Hippocampal formation (tissue), 2 donors: ENCODE measurements around the gene DAO.
"Not testable (repeated sequence)": the region's sequence is repeated elsewhere in the genome, so short reads cannot be mapped to it uniquely, and the experiment has no call there.

Experiments
- DNase-seq, 2 donors: peaks; one replicate each; lab custom pipeline; 2025; lab: John Stamatoyannopoulos, UW

Gene DAO

DNA sequence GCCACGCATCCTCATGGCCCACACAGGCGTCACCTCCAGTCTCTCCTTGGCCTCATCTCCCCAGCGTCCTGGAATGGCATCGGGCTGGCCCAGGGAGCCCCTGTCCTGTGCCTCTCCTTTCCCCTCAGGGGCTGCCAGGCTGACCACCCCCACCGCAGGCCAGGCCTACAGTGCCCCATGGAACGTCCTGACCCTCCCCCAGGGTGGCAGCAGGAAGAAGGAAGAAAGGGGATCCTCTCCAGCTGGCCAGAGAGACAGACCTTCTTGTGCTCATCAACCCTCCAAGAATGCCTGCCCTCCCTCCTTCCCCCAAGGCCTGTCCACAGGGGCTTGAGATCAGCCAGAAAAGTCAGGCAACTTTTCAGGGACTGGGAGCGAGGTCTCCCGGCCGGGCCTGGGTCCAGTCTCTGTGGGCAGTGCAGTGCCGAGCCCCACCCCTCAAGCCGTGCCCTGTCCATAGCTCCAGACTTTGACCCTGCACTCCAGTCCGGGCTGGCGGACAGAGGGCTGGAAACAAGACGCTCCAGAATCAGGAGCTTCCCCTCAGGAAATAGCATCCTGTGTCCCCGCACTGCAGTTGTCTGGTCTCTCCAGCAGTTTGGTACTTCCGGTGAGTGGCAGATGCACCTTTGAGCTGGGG lies at the start of gene DAO:
TSS of gene DAO (plus strand) at position 478 of the 640 bp plus-strand sequence. CDS start 4,915 bp downstream, outside the sequence.
- no peak for DNase-seq

DNA sequence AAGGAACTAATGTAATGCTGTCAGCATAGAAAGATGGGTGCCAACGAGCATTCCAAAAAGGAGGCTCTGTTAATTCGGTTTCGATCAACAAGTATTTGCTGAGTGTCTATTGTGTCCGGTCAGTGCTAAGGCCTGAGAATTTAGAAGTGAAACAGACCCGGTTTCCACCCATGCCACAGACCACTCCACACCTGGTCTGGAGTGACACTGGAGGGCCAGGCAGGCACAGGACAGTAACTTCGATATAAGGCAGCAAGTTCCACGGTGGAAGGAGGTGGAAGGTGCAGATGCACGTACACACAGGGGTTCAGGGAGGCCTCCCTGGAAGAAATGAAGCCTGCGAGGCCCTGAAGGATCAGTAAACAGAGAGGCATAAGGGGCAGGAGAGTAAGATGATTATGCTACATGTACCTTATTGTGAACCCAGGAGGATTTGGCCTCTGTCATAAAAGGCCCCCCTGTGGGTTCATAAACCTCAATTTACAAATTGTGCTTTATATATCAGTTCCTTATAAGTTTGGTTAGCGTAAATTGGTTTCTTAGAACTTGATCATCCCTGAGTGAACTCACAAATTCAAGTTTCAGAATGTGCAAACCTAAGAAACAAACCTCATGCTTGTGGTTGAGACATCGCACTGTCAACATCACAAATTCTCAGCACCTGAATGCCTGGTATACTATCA lies 48.4 kb upstream of the DAO start:
- DNase-seq, result no peak

DNA sequence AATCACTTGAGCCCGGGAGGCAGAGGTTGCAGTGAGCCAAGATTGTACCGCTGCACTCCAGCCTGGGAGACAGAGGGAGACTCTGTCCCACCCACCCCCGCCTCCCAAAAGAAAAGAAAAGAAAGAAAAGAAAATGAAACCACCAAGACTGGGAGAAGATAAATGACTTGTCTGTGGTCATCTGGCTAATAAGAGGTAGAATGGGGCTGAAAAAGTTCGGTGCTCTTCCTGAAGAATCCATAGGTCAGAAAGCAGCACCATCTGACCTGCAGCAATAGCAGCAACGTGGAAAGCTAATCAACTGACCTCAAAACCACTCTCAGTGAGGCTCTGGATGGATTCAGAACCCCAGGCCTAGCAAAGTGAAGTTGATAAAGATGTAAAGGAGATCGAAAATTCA lies 47.7 kb upstream of the DAO start:
- no peak for DNase-seq

DNA sequence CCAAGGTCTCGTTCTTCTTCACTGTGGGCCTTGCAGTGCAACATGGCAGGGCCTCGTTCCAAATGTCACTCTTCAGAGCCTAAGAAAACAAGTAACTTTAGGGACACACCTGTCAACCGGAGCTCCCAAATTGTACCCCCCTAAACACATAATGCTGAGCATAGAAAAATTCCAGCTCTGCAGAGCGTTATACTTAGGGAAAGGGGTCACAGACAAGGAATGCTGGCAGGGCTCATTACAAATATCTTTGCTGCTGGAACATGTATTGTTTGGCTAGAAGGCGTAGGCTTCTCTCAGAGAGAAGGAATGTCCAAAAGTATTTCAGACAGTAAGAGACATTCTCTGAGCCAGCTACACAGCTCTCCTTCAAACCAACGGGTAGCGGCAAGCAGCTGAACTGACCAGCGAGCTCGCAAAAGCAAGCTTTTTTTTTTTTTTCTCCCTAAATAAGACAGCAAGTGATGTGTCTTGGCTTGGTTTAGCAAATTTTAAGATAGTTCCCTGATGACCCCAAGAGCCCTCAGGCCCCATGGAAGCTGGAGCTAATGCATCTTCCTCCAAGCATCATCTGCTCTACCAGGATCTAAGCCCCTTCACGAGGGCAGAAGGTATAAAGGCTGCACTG lies 47.0 kb upstream of the DAO start:
- DNase-seq, result no peak

DNA sequence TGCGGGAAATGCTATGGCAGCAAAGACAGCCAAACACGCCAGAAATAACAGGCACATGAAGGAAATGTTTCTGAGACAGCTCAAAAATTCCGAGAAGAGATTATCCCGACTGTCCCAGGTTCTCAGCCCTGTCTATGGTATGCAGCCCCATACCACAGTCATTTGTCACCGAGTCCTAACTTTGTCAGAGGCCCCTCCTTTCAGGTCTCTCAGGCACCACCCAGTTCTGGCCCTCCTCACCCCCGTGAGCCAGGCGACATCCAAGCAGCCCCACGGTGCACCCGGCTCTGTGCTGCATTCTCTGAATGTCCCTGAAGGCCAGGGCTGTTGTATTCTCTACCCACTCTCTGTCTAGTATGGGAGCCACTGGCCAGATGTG lies 46.5 kb upstream of the DAO start:
- no peak for DNase-seq

DNA sequence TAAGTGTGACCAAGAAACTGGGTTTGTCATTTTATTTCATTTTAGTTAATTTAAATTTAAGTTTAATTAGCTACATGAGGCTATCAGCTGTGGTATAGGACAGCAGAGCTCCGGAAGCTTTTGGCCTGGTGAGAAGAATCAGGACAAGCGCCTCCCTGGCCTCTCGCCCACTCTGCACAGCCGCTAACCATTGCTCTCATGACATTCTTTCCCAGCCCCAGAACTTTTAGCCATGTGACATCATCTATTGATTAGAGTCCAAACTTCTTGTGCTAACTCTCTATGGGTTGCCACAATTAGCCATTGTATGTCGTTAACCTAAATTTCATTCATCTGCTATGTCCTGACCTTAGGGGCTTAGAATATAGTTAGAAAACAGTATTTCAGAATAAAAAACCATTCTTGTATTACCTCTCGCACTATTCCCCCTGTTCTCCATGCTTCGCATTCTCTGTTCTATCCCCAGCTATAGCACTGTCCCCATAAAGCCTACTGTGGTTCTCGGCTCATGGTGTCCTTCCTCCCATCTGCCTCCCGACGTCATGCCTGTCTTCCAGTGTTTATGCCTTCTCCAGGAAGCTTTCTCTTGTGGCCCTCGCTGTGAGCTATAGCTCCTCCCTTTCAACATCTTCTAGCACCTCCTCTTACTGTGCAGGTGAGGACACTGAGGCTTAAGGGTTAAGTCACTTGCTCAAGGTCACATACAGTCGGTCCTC lies 46.0 kb upstream of the DAO start:
- peak in 1 of 2 donors; percentile 15 for DNase-seq

DNA sequence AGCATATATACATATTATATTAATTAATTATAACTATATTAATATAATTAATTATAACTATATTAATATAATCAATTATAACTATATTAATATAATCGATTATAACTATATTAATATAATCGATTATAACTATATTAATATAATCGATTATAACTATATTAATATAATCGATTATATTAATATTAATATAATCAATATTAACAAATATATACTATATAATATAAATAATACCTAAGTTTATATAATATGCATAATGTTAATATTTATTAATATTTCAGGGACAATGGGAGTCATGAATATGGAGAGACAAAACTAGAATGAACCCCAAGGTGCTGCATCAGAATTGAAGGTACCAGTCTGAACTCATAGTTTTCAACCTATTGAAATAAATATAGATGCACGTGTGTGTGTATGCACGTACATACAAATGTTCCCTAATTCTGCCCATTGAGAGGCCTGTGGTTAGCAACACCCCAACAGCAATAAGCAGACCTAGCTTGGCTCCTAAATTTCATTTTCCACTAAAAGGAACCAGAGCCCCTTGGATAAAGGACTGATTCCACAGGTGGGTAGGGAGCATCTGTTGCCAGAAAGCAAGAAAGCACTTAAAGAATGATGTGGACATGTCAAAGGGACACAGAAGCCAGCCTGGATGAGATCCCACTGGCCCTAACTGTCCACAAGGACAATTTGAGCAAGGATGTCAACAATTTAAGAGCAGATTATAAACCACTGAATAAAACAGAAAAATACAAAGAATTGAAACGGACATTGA lies 43.8 kb upstream of the DAO start:
- DNase-seq, result no peak

DNA sequence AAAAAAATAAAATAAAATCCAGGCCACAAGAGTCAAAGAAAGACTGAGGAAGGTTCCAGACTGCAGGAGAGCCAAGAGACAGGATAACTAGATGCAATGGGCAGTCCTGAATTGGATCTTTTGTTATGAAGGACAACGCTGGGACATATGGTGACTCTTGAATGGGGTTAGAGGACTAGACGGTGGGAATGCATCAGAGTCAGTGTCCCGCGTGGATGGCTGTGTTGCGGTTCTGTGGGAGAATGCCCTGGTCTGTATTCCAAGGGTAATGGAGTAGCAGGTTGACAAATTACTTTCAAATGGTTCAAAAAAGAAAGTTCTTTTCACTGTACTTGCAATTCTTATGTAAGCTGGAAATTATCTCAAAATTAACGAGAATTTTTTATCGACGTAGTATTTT lies 42.7 kb upstream of the DAO start:
- no peak for DNase-seq

DNA sequence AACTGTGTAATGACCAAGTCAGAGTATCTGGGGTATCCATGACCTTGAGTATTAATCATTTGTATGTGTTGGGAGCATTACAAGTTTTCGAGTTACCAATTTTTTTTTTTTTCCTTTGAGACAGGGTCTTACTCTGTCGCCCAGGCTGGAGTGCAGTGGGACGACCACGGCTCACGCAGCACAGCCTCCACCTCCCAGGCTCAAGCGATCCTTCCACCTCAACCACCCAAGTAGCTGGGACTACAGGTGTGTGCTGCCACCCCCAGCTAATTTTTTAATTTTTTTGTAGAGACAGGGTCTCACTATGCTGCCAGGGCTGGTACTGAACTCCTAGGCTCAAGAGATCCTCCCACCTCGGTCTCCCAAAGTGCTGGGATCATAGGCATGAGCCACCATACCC lies 42.2 kb upstream of the DAO start:
- no peak for DNase-seq

DNA sequence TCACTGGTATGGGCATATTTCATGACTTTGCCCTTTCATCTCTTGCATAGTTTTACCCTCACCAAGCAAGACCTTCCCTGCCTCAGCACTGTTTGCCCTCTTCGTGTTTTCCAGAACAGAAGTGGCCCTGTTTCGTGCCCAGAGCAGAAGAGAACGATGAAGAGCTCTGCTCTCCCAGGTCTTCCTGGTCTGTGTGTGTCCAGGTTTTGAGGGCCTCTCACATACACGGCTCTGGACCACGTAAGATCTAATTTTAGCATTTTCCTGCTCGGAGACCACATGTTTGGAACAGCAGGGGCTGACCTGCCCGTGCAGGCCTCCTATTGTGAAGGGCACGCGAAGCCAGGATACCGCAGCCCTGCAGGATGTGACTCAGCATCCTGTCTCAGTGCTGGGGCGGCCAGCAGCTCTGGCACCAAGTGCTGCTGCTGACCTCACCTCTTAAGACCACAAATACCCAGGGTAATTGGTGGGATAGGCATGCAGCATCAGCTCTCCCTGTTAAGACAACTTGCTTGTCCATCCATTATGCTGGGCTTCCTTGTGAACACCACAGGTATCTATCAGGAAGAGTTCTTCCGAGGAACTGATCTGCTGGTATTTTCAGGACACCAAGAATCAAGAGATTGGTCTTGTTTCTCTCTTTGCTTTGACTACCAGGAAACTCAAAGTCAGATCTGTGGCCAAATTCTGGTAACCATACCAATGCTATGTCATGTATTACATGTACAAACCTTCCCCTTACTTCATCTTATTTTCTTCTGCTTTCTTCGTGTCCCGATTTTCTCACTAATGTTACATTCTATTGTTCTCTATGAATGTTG lies 41.5 kb upstream of the DAO start:
- no peak for DNase-seq

DNA sequence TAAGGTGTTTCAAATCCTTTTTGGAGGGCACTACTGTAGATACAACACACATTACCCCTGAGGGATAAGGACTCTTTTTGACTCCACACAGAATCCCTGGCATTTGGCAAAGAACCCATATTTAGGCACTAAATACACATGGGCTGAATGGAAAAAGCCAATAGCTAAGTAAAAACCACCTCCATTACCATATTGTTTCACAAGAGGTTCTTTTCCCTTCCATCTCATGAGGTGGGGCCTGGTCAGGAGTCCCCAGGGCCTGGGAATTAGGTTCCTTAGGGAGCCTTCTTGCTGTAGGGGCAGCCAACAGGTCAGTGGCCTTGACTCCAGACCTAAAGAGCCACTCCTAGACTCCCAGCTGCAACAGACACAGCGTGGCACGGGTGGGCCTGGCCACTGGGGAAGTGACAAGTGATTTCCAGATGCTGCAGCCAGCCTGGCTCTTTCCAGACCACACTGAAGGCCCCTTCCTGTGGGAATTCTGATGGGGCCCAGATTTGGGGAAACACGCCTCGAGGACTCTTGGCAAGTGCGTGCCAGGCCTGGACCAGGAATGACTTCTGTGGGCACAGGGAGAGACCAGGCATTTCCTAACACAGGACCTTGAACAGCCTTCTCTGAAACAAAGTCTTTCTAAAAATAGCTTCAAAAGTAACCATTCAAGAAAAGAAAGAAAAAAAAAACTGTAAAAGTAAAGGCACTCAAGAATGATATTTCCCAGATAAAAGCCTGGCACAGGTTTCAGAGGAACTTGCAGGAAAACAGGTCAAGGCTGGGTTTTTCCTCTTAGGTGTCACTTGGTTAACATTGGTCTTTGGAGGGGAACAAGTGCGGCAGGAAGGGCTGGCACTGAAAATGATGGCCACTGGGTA lies 40.6 kb upstream of the DAO start:
- DNase-seq, result no peak

DNA sequence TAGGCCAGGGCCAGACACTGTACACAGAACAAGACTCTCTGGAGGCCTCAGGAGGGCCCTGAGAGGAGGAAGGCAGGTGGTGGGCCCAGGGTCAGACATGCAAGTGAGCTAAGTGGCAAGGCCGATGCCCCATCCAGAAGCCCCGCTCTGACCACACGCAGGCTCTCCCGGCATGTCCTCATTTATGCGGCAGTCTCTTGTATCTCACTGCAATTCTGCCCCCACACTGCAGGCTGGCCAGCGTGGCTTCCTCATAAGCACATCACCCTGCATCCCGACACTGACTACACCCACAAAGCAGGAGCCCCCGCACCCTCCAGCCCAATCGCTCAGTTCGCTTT lies 40.0 kb upstream of the DAO start:
- DNase-seq, result no peak

DNA sequence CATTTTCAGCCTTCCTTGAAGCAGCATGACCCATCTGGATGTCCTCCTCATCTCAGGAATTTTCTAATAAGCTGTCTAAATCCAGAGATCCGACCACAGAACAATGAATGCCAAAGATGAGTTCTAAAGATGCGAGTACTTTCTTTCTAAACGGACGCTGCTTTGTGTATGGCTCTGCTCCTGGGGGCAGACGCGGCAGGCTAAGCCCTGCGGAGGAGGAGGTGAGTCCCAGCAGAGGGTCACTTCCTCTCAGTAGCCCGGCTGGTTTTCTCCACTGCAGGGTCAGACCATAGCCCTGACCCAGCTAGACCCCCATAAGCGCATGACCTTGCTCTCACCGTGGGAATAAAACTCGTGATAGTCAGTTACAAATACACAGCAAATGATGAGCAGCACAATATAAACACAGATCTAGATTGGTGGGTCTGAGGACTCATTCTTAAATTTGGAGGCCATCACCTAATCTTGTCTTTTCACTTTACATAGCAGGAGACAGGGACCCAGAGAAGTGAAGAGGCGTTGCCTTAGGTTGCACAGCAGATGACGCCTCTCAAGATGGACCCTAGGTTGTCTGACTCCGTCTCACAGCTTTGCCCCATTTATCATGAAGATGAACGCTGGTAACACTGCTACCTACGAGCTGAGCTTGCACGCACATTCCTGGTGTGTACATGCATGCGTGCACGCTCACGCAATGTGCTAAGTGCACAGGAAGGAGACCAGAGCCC lies 39.1 kb upstream of the DAO start:
- no peak for DNase-seq

DNA sequence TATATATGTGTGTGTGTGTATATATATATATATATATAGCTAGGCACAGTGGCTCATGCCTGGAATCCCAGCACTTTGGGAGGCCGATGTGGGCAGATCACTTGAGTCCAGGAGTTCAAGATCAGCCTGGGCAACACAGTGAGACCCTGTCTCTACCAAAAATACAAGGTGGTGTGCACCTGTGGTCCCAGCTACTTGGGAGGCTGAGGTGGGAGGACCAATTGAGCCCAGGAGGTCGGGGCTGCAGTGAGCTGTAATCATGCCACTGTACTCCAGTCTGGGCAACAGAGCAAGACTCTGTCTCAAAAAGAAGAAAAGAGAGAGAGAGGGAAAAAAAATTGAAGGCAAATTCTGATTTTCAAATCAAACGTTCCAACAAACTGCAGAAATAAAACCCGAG lies 38.1 kb upstream of the DAO start:
- DNase-seq, result not testable (repeated sequence)

DNA sequence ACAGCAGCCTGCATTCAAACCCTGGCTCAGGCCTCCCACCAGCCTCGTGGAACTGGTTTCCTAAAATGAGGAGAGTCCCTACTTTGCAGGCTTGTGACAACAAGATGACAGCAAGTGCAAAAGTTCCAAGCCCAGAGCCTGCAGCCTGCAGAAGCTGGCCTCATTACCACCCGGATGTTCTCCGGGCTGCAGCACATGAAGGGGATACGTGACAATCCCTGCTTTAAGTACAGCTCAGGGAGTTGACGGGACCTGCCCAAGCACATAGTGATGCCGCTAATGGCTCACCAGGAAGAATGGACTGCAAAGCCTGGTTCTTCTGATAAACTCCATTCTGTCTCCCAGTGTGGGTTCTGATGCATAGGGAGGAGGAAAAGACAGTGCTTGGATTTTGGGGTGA lies 37.5 kb upstream of the DAO start:
- no peak for DNase-seq

DNA sequence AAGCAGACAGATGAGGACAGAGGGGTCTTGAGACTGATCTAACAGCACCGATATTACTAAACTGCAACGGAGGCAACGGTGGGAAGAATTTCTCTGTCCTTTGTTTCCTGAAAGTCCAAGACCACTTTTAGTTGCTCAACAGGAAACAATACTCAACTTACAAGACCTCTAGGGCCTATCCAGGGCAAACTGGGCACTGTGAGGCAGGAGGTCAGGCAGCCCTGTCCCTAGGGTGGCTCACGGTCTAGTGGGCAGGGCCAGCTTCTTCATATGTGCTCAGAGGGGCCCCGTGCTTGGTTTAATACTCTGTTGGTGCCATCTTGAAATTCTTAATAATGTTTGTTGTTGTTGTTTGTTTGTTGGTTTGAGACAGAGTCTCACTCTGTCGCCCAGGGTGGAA lies 36.7 kb upstream of the DAO start:
- DNase-seq, result no peak

DNA sequence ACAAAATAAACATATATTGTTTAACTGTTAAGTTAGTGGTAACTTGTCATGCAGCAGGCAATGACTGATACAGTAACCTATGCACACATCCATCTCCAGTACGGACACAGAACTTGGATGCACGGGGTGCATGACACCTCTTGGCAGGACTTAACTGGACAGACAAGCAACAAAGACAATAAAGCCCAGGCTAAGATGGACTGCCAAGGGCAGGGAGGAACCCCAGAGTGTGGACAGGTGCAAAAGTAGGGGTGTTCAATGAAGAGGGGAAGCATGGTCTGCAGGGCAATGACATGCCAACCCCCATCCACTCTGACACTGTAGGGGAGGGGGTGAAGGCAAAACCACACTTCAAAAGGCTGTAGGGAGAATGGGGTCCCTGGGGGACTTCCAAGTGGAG lies 34.2 kb upstream of the DAO start:
- no peak for DNase-seq

DNA sequence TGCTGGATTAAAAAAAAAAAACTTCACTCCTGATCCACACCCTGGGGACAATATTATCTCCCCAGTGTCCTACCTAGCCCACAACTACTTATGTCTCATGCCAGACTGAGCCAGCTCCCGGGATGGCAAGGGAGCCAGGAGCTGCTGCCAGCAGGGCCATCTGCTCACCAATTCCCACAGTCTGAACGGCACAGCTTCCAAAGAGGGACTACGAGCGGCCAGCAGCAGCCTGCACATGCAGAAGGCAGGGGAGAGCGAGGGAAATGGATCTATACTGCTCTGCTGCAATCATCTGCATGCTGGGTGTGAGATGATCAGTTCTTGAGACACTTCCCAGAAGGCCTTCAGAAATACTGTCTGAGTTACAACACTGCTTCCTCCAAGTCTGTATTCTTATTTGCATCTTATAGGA lies 33.6 kb upstream of the DAO start:
- DNase-seq, result peak; percentile 75 to 80

DNA sequence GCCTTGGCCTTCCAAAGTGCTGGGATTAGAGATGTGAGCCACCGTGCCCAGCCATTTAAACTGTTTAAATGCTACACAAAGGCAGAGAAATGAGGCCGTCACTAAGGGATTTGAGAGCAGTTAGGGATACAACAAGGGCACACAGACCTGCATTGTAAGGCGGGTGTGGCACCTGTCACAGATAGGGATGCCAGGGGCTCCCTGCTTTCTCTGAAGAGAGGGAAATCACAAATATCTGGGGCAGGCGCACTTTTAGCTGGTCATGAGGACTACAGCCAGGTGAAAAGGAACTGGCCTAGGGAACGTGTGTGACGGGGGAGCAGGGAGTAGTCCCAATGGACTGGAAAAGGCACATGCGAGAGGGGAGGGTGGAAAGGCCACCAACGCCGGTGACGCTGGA lies 32.2 kb upstream of the DAO start:
- DNase-seq, result no peak

DNA sequence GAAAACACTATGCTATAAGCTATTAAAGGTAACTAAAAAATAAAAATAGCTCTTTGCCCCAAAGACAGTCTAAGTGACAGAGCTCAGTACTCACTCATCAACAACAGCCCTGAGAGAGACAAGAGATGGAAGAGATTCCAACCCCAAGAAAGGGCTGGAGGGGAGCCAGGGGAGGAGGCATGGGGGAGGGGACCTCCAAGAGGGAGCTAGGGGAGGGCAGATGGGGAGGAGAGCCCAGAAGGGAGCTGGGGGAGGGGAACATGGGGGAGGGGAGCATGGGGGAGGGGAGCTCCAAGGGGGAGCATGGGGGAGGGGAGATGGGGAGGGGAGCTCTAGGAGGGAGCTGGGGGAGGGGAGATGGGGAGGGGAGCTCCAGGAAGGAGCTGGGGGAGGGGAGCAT lies 30.2 kb upstream of the DAO start:
- DNase-seq, result no peak
